ENCODE data around the gene RAB11FIP3.
"Not testable (repeated sequence)": the region's sequence is repeated elsewhere in the genome, so short reads cannot be mapped to it uniquely, and the experiment has no call there.

RAB11FIP3 gene

GRCh38 chr16:425082-425718, at the start of gene RAB11FIP3:
Gene RAB11FIP3, plus strand, starts transcription at chr16:425649. Its CDS starts 358 bp downstream, at chr16:426007.
- DNase-seq (ENCODE audit: low read depth in 1 of 2, low spot score in 1 of 2), result peak; percentile 73 to 85

DNA sequence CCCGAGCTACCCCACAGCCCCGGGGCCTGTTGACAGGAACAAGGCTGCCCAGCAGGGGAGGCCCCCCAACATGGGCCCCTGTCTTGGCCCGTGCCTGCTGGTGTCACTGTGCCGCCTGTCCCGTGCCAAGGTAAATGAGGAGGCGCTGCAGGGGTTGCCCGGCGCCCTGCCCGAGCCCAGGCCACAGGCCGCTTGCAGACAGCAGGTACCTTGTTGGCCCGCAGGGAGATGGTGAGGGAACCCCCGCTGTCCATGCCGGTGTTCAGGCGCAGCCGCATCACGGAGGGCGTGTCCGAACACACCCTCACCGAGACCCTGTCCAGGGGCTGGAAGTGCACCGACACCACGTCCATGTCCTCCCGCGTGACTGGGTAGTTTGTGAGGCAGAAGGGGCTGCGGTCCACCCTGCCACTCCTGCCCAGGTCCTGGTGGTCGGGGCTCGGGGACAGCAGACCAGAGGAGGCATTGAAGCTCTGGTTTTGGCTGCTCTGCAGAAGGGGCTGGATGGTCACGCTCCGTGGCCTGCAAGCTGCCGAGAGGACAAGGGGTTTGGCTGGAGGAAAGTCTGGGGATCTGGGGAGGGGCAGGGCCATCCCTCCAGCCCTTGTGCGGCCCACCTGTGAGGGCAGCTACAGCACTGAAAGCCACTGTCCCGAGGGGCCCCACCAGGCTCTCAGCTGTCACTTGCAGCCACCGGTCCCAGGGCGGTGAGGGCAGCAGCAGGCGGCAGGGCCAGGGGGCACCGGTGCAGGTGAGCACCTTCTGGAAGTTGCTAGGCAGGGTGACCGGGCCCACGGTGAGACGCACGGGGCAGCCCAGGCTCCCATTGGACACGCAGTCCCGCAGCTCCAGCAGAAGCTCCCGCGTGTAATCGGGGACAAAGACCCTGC, 49.3 kb upstream of the RAB11FIP3 start:
- no peak for DNase-seq (ENCODE audit: low read depth in 1 of 2, low spot score in 1 of 2)

GRCh38 chr16:376817-377418, 48.5 kb upstream of the RAB11FIP3 start:
- DNase-seq (ENCODE audit: low read depth in 1 of 2, low spot score in 1 of 2), result no peak

DNA sequence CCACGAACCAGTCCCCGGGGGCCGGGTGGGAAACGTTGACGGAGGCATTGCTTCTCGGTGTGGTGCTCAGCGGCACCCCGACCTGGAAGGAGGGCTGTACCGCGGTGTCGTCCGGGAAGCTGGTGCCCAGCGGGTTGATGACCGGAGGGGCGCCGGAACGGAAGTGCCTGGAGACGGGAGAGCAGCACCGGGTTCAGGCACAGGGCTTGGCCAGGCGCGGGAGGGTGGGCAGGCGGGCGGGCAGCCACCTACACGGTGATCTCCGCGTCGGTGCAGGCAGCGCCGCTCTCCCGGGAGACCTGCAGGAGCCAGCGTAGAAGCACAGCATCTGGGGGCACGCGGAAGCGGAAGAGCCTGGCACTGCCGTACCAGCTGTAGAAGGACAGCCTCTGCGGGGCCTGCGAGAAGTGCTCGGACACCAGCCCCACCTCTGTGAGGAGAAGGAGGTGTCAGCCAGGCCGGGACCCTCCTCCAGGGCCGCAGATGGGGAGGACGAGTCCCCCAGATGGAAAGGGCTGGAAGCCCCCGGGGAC, 48.0 kb upstream of the RAB11FIP3 start:
- DNase-seq (ENCODE audit: low read depth in 1 of 2, low spot score in 1 of 2), result no peak

DNA sequence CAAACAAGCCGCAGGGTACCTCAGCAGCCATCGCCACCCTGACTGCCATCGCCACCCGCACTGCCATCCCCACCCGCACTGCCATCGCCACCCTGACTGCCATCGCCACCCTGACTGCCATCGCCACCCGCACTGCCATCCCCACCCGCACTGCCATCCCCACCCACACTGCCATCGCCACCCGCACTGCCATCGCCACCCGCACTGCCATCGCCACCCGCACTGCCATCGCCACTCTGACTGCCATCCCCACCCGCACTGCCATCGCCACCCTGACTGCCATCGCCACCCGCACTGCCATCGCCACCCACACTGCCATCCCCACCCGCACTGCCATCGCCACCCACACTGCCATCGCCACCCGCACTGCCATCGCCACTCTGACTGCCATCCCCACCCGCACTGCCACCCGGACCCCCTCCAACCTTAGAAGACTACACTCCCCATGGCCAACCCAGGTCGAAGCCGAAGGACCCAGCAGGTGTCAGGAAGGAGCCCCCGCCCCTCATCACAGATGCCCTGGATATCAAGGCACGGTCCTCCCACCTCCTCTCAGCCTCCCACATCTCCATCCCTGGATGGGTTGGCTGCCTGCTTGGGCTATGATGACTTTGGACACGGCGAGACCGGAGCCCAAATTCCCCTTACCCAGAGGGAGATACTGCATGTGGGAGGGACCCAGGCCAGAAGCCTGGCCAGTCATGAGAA, 47.2 kb upstream of the RAB11FIP3 start:
- not testable (repeated sequence) for DNase-seq (ENCODE audit: low read depth in 1 of 2, low spot score in 1 of 2)

DNA sequence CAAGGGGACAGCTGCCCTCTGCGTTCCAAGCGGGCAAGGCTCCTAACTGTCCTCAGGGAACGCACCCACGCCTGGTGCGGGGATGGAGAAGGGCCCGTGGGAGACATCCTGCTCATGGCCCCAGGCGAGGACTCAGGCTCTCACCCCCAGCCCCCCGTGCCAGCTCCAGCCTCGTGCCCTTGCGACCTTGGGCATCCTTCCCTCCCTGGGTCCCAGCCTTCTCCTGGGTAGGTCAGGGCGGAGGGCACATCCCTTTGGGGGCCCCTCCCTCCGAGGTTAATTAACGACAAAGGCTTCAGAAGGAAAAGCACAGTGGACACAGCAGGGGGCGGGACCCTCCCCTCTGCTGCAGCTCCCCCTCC, 46.6 kb upstream of the RAB11FIP3 start:
- no peak for DNase-seq (ENCODE audit: low read depth in 1 of 2, low spot score in 1 of 2)

- DNase-seq (ENCODE audit: low read depth in 1 of 2, low spot score in 1 of 2), result no peak
Measured at GRCh38 chr16:379183-379960, 46.1 kb upstream of the RAB11FIP3 start.

DNA sequence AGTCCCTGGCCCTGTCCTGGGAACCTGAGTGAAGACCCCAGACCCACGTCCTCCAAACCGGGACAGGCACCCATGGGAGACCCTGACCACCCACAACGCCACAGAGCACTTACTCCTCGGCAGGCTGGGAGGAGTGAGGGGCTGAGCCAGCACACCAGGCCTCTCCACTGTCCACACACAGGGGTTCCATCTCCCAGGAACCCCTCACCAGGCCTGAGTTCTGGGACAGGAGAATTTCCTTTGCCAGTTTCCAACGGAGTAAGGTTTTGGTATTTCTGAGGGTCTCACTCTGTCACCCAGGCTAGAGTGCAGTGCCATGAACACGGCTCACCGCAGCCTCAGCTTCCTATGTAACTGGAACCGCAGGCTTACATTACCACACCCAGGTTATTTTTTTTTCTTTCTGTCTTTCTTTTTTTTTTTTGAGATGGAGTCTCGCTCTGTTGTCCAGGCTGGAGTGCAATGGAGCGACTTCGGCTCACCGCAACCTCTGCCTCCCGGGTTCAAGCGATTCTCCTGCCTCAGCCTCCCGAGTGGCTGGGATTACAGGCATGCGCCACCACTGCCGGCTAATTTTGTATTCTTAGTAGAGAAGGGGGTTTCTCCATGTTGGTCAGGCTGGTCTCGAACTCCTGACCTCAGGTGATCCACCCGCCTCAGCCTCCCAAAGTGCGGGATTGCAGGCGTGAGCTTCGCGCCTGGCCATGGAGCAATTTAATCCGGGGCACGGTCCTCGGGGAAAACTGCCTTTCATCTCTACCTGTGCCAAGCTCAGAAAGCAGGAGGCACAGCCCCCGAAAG, 45.3 kb upstream of the RAB11FIP3 start:
- DNase-seq (ENCODE audit: low read depth in 1 of 2, low spot score in 1 of 2), result no peak

- no peak for DNase-seq (ENCODE audit: low read depth in 1 of 2, low spot score in 1 of 2)
Measured at GRCh38 chr16:380762-381011, 44.8 kb upstream of the RAB11FIP3 start.

DNA sequence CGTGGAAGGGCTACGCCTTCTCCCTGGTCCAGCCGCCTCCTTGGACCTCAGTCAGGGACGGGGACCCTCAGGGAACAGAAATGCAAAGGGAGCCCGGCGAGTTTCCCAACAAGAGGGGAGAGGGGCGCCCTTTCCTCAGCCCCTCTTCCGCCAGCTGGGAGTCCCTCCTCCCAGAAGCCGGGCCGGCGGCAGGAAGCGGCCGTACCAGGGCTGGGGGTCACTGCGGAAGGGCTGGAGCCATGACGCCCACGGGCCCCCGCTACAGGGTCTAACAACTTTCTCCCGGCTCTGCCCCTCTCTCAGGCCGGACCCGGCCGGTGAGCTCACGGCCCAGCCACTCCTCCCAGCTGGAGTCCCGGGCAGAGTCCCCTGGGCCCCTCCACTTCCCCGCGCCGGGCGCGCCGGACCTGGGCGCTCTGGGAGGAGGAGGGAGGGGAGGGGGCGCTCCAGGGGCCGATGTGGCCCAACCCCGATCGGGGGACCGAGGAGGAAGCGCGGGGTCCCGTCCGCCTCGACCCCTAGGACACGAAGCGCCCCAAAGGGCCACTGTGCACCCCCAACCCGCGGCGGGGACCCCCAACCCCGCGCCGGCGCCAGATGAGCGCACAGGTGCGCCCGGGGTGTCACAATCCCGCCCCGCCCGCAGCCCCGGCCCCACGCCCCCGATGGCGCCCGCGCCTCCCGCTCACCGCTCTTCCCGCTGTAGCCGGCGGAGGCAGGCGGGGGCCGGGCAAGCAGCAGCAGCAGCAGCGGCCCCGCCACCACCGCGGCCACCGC, 44.2 kb upstream of the RAB11FIP3 start:
- no peak for DNase-seq (ENCODE audit: low read depth in 1 of 2, low spot score in 1 of 2)

- DNase-seq (ENCODE audit: low read depth in 1 of 2, low spot score in 1 of 2), result peak; percentile 47 to 65
Measured at GRCh38 chr16:381789-382717, 43.4 kb upstream of the RAB11FIP3 start, which contains the start of gene PGAP6. Gene PGAP6, minus strand, starts transcription at chr16:381978. Its CDS starts 157 bp downstream, at chr16:381821.

- DNase-seq (ENCODE audit: low read depth in 1 of 2, low spot score in 1 of 2), result no peak
Measured at GRCh38 chr16:383326-384051, 42.0 kb upstream of the RAB11FIP3 start.

DNA sequence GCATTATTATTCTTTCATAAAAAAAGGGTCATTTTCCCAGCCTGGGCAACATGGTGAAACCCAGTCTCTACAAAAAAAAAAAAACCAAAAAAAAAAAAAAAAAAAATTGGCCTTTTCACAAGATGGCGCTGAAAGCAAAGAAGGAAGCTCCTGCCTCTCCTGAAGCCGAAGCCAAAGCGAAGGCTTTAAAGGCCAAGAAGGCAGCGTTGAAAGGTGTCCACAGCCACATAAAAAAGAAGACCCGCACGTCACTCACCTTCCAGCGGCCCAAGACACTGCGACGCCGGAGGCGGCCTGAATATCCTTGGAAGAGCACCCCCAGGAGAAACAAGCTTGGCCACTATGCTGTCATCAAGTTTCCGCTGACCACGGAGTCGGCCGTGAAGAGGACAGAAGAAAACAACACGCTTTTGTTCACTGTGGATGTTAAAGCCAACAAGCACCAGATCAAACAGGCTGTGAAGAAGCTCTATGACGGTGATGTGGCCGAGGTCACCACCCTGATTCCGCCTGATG, 38.8 kb upstream of the RAB11FIP3 start:
- no peak for DNase-seq (ENCODE audit: low read depth in 1 of 2, low spot score in 1 of 2)

GRCh38 chr16:387761-388666, 37.4 kb upstream of the RAB11FIP3 start:
- not testable (repeated sequence) for DNase-seq (ENCODE audit: low read depth in 1 of 2, low spot score in 1 of 2)

- no peak for DNase-seq (ENCODE audit: low read depth in 1 of 2, low spot score in 1 of 2)
Measured at GRCh38 chr16:389352-389751, 36.1 kb upstream of the RAB11FIP3 start.

DNA sequence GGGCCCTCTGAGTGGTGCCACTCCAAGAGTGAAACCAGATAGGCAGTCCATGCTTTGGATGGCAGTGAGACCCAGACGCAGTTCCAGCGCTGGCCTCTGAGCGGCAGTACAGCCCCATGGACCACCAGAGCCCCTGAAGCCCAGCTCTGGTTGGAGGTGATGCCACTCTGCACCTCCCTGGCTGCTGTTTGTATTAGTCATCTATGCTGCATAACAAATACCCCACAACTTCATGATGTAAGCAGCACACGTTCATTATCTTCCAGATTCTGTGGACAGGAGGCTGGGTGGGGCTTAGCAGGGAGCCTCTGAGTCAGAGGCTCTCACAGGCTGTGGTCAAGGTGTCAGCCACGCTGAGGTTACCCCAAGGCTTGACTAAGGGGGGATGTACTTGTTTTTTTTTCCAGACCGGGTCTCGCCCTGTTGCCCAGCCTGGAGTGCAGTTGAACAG, 33.5 kb upstream of the RAB11FIP3 start:
- DNase-seq (ENCODE audit: low read depth in 1 of 2, low spot score in 1 of 2), result peak; percentile 37 to 60

All from stimulated activated CD4-positive, alpha-beta T cell treated with anti-CD3 and anti-CD28 coated beads, Interleukin-15, amount 100 ng/mL, for 1 hour (primary cell).